Type B pancreatic cell (in vitro differentiated cells): ENCODE measurements around the gene STAC. TPM values are rescaled to one million over a fixed set of nuclear protein-coding genes. Genes with fewer than 3 reads are reported as not detected.

Experiments
- DNase-seq: peaks from one replicate; pipeline ENCODE4 v3.0.0; 2021; ENCODE audit warnings: mixed read lengths; ENCODE audit not compliant: unreplicated experiment; ENCODE audit errors: extremely low spot score
- H3K27ac Mint-ChIP-seq: 2 replicates; pipeline ENCODE4 v1.8.0; 2021; ENCODE audit warnings: mild to moderate bottlenecking, mixed read lengths
- H3K27me3 Mint-ChIP-seq: 2 replicates; pipeline ENCODE4 v1.8.0; 2021; ENCODE audit warnings: mixed read lengths
- H3K36me3 Mint-ChIP-seq: 2 replicates; pipeline ENCODE4 v1.8.0; 2021; ENCODE audit warnings: mixed read lengths
- H3K4me1 Mint-ChIP-seq: one replicate; pipeline ENCODE4 v1.8.0; 2021; ENCODE audit warnings: mixed read lengths; ENCODE audit not compliant: unreplicated experiment
- H3K4me3 Mint-ChIP-seq: 2 replicates; pipeline ENCODE4 v1.8.0; 2021; ENCODE audit warnings: mild to moderate bottlenecking, mixed read lengths
- H3K9me3 Mint-ChIP-seq: 2 replicates; pipeline ENCODE4 v1.8.0; 2021; ENCODE audit warnings: mixed read lengths
- total RNA-seq: library from RNA; stranded (reverse); gene quantifications from 2 replicates; pipeline ENCODE4 v1.2.1, GENCODE V29; 2021; ENCODE audit warnings: low replicate concordance
- TF ChIP-seq, protein P1 (sequence below): fragments of 200-600 bp; sonication (generic); conservative IDR thresholded peaks from 2 replicates; pipeline ENCODE4 v1.5.0; 2021; ENCODE audit warnings: antibody characterized with exemption, mild to moderate bottlenecking

The STAC gene
- total RNA-seq, 1 donor from 2014 or later = 3.5 TPM

DNA sequence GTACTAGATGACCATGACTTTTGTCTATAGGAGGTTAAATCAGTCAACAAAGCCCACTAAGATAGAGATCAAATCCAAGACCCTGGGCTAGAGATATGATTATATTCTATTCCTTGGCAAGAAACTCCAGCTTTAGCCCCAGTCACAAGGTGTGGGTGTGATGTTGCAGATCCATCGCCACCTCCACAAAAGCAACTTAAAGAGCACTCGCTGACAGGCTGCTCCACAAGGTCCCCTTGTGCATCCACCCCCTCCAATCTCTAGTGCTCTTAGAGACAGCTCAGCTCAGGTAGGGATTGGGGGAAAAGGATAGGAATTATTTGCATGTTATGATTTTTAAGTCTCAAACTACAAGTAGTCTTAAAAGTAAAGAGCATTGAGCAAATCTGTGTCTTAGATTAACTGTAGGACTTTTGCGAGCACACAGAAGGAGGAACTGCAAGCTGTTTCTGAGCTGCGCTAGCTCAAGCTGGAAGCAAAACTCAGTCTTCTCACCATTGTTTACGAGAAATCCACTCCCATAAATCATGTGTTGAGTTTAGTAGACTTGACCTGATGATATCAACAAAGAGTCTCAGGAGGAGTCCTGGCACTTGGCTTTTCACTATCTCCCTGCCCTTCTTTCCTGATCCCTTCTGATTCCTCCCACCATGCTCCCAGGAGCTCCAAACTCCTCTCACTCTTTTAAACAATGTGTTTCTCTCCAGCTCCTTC lies 177.6 kb downstream of the STAC start:
- TF ChIP-seq, protein P1, sequence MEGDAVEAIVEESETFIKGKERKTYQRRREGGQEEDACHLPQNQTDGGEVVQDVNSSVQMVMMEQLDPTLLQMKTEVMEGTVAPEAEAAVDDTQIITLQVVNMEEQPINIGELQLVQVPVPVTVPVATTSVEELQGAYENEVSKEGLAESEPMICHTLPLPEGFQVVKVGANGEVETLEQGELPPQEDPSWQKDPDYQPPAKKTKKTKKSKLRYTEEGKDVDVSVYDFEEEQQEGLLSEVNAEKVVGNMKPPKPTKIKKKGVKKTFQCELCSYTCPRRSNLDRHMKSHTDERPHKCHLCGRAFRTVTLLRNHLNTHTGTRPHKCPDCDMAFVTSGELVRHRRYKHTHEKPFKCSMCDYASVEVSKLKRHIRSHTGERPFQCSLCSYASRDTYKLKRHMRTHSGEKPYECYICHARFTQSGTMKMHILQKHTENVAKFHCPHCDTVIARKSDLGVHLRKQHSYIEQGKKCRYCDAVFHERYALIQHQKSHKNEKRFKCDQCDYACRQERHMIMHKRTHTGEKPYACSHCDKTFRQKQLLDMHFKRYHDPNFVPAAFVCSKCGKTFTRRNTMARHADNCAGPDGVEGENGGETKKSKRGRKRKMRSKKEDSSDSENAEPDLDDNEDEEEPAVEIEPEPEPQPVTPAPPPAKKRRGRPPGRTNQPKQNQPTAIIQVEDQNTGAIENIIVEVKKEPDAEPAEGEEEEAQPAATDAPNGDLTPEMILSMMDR = no peak
- no peak for DNase-seq
- H3K36me3 Mint-ChIP-seq = no peaks in the 10 kb centered on the region
- peaks cover 33% of the 10 kb centered on the region for H3K27me3 Mint-ChIP-seq
- no peak overlapping the region for H3K4me3 Mint-ChIP-seq
- H3K4me1 Mint-ChIP-seq = no peaks in the 10 kb centered on the region
- H3K9me3 Mint-ChIP-seq = no peaks in the 10 kb centered on the region
- no peak overlapping the region for H3K27ac Mint-ChIP-seq

DNA sequence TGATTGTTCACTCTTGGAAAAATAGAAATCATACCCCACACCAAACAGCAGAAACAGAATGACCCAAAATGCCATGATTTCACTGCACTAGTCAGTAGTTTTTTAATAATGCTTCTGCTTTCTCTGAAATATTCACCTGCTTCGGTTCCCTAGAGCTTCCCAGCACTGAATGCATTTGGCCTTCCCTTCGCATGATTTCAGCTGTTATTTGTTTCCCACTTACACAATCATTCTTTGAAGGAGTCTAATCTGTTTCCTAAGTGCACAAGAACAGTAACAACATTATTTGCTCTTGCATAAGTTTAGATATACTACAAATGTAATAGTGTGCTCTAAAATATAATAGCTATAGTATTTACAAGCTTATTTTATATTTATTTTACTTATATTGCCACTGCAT lies 178.7 kb downstream of the STAC start:
- Mint-ChIP-seq H3K27me3 (peaks cover 32% of the 10 kb centered on the region), H3K36me3 (no peaks in the 10 kb centered on the region), H3K9me3 (no peaks in the 10 kb centered on the region), H3K4me3 (no peak overlapping the region), H3K27ac (no peak overlapping the region), H3K4me1 (no peaks in the 10 kb centered on the region)
- DNase-seq = no peak
- TF ChIP-seq, protein P1 = no peak

DNA sequence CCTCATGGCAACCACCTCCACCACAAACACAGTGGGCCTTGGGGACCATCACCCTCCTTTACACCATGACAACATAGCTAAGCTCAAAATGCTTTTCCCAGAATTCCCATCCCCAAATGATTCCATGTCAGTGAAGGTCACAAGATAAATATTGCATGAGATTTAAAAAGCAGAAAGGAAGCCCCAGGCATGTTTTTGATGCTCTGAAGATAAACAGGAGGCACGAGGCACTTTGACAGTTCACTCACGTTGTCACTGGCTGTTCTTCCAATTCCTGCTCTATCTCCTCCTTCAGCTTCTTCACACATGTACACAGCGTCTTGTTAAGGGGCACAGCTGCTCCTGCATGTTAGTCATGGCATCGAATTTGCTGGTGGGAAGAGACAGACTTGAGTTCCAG lies 180.4 kb downstream of the STAC start:
- no peak overlapping the region for H3K4me3 Mint-ChIP-seq
- H3K27ac Mint-ChIP-seq = no peak overlapping the region
- TF ChIP-seq, protein P1 = no peak
- no peaks in the 10 kb centered on the region for H3K4me1 Mint-ChIP-seq
- no peaks in the 10 kb centered on the region for H3K36me3 Mint-ChIP-seq
- H3K9me3 Mint-ChIP-seq = no peaks in the 10 kb centered on the region
- peaks cover 29% of the 10 kb centered on the region for H3K27me3 Mint-ChIP-seq
- no peak for DNase-seq

DNA sequence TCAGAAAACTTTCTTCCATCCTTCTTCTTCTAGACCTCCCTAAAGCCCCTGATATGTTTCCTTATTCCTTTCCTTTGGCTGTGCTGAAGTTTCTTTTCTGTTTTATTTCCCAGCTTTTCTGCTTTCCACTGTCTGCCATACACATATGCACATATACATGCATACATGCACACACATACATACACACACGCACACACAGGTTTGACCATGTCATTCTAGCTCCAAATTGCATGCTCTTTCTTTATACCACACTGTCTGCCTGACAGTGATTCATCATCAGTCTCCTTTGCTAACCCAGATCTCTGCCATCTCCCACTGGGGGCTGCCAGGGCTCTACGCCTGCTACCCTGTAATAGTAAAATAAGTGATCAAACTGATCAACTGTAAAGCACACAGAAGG lies 181.3 kb downstream of the STAC start:
- no peaks in the 10 kb centered on the region for H3K36me3 Mint-ChIP-seq
- H3K27me3 Mint-ChIP-seq = peaks cover 29% of the 10 kb centered on the region
- H3K4me3 Mint-ChIP-seq = no peak overlapping the region
- H3K27ac Mint-ChIP-seq = no peak overlapping the region
- H3K9me3 Mint-ChIP-seq = no peaks in the 10 kb centered on the region
- no peak for DNase-seq
- H3K4me1 Mint-ChIP-seq = no peaks in the 10 kb centered on the region
- TF ChIP-seq, protein P1 = no peak

DNA sequence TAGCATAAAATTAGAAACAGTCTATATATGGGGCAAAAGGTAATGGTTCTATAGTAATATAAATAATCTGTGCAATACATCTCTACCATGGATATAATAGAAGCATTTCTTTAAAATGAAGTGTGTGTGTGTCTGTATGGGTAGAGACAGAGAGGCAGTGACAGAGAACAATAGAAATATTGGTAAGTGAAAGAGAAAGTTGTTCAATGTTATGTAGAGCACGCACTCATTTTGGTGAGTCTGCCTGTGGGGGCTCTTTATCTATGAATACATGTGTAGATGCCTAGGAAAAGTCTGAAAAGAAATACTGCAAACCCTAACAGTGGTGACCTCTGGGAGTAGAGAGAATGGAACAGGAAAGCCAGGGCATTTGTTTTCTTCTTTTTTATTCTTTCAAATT lies 182.6 kb downstream of the STAC start:
- TF ChIP-seq, protein P1 = no peak
- H3K36me3 Mint-ChIP-seq = no peaks in the 10 kb centered on the region
- no peaks in the 10 kb centered on the region for H3K9me3 Mint-ChIP-seq
- H3K27ac Mint-ChIP-seq = no peak overlapping the region
- H3K4me3 Mint-ChIP-seq = no peak overlapping the region
- H3K27me3 Mint-ChIP-seq = peaks cover 23% of the 10 kb centered on the region
- H3K4me1 Mint-ChIP-seq = no peaks in the 10 kb centered on the region
- DNase-seq = no peak
